NCI-H460 (cell line): Measurements from ENCODE around the gene SECTM1. TPM values are rescaled to one million over a fixed set of nuclear protein-coding genes. Genes with fewer than 3 reads are reported as not detected.

ENCODE experiments used
- DNase-seq: peaks from one replicate; pipeline ENCODE4 v3.0.0-alpha.2; 2016; ENCODE audit warnings: low read depth; ENCODE audit errors: extremely low read depth
- total RNA-seq: library from RNA; depleted of rRNA; stranded (reverse); fragments of >200 nt; shearing (Covaris generic); gene quantifications from 2 replicates; pipeline ENCODE4 v1.2.3, GENCODE V29; 2014

SECTM1 gene
- total RNA-seq, 1 experiment from 2014 or later = 13.0 TPM

DNA sequence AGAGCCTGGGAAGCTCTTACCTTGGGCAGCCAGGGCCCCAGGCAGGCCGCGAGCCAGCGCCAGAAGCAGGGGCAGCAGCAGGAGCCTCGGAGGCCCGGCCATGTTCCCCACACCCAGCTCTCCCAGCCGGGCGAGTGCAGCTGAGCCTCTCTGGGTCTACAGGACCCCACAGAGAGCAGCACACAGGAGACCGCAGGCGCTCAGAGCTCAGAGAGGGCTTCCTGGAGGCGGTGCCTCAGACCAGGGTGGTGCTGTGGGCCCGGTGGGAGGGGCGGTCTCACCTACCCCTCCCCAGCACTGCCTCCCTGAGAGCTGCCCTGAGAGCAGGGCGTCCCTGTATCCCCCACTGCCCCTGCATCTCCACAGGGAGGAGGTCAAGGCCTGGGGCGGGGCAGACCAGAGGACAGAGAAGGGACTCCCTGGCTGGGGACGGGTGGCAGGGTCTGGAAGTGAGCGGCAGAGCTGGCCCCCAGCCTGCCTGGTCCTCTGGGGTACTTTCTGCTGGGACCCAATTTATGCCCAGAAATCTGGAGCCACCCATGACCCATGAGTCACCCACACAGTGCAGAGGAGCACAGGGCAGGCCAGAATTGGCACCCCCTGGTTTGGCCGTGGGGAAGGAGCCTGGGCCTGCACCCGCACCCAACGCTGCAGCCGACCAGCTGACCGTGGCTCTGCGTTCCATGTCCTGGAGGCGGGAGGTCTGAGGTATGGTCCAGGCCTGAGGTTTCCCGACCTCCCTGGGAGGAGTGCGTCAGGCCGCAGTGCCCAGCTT, 16.0 kb downstream of the SECTM1 start, which contains the start of gene CD7:
CD7 (minus strand) TSS at position 215 of the 775 bp plus-strand sequence; CDS start at position 102, 113 bp downstream.
- no peak for DNase-seq

DNA sequence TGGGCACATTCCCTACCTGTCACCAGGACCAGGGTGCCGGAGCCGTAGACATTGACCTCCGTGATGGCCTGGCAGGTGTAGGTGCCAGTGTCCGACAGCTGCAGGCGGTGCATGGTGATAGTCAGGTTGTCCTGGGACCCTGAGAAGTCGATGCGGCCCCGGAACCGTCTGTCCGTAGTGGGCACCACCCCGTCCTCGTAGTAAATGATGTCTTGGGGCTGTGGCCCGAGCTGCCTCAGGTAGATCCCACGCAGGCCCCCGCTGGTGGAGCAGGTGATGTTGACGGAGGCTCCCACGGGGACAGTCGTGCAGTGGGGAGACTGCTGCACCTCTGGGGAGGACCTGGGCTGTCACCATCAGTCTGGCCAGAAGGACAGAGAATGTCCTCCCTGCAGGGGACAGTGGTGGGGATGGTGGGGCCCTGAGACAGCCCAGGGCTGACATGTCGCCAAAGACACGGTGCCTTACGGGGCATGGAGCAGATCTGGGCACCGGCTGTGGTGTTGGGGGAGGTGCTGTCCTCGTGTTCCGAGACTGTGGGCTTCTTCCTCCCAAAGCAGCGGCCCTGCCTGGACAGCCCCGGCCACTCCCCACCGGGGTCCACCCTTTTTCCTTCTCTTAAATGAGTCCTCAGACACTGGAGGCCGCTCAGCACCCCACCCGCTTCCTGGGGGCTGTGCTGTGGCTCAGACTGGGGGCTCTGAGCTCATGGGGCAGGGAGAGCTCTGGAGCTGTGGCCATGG, 16.7 kb downstream of the SECTM1 start:
- DNase-seq = no peak

DNA sequence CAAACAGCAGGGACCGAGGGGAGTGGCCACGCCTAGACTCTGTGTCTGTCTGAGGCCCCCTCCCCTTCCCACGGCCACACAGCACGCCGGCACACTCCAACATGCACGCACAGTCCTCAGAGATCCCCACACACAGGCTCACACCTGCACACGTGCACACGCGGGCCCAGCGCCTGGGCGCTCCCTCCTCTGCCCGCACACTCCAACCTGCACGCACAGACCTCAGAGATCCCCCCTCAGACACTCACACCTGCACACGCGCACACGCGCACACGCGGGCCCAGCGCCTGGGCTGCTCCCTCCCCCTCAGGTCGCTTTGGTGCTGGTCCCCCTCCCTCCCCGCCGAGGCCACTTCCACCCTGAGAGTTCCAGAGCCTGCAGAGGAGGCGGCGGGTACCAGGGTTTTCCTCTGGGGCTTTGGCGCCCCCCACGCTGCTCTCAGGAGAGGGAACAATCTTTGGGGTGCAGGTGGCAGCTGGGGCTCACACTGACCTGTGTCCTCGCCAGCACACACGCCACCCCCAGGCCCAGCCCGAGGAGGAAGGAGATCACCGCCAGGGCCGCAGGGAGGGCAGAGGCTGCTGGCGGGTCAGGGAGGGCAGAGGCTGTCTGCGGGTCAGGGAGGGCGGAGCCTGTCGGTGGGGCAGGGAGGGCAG, 17.7 kb downstream of the SECTM1 start:
- DNase-seq = no peak

DNA sequence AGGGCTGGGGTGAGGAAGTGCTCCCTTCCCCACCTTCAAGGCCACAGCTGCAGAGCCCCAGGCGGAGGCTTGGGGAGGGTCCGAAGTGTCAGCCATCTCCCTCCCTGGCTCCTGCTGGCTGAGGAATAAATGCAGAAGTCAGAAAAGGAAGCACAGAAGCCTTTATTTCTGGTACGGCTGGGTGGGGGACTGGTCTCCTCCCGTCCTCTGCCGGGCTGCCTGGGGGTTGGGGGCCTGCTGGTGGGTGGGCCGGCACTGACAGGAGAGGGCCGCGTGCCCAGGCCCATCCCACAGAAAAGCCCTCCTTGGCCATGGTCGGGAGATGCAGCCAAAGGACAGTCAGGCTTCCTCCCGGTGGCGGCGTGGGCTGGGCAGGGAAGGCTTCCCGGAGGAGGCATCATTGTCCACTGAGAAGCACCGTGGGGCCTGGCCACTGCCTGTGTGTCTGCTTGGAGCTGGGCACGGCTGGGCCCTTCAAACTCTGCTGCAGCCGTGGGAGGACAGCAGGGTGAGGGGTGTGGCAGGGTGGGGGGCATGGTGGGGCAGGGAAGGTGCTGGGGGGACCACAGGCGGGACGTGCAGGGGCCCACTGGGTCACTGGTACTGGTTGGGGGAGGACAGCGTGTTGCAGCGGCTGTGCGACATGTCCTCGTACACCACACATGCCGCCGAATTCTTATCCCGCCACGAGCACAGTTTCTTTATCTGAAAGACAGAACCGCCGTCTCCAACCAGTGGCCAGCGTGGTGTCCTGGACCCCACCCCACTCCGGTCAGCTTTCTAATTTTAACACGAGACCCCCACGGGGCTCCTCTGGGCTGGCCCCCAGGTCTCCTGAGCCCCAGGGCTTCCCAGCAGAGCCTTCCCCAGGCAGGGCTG, 18.6 kb downstream of the SECTM1 start:
- DNase-seq = no peak

DNA sequence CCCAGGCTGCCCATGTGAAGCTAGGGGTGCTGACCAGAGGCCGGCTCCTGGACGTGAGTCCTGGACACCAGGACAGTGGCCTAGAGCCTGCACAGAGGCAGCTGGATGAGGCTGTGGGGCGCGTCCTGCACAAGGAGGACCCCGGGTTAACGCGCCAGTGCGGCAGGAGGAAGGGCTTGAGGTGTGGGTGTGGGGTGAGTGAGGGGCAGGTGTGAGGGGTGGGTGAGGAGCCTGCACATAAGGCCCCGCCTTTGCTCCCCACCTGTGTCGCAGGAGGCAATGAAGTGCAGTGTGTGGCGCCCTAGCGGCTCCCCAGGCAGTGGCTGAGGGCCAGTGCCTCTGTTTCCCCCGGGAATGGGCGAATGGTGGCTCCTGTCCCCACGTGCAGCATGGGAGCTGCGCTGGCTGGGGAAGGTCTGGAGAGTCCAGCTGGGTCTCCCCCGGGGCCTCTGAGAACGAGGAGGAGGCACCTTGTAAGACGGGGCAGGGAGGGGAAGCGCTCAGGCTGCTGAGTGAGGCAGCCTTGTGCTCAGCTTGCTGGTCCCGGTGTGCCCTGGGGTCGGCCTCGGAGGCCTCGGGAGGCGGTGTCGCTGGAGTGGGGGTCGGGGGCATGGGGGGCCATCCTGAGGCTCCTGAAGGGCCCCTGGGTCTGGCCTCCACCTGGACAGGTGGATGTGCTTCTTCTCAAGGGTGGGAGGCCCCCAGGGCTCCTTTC, 19.4 kb downstream of the SECTM1 start:
- DNase-seq = no peak

DNA sequence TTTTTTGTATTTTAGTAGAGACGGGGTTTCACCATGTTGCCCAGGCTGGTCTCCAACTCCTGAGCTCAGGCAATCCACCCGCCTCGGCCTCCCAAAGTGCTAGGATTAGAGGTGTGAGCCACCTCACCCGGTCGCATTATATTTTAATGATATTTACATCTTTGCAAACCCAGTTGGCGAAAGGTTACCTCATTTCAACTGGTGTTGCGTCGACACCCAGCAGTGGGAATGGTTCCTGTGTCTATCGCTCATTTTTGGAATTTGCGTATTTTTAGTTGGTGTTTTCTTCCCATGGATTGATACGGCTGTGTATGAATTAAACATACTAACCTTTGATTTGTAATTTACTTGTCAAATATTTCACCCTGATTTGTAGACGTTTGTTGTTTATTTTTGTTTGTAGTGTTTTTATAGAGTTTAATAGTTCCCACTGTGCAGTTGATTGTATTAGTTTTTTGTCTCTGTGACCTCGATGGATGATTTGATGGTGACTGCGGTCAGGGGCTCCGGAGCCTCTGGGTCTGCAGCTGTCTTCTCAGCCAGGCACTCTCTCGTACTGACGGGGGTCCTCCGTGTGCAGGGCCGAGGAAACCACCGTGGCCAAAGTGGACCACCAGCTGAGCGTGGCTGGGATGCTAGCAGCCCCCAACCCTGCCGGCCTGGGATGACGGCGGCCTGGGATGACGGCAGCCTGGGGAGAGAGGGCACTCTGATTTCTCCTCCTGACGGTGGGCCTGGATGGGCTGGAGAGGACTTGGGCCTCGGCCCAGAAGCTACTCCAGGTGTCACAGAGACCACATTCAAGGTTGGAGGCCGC, 20.2 kb downstream of the SECTM1 start:
- DNase-seq = no peak

DNA sequence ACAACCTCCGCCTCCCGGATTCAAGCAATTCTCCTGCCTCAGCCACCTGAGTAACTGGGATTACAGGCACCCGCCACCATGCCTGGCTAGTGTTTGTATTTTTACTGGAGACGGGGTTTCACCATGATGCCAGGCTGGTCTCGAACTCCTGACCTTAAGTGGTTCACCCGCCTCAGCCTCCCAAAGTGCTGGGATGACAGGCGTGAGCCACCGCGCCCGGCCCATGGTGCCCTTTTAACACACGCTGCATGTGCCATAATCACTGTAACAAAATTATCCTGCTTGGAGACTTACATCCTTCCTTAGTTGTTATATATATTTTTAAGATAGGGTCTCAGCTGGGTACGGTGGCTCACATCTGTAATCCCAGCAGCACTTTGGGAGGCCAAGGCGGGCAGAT, 21.6 kb downstream of the SECTM1 start:
- DNase-seq = no peak

DNA sequence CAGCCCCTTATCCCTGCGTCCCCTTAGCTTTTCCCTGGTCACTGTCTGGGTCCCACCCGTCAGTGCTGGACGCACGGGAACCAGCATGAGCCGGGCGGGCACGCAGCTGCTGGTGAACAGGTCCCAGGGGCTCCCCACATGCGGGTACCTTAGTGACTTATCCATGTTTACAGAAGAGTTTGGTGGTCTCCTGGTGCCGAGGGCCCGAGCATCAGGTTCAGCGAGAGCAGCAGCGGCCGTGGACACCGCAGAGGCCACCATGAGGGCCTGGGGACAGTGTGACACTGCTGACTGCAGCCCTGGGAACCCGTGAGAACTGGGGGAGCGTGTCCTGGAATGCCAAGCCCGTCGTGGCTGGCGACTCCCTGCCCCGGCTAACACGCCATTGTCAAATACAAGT, 22.7 kb downstream of the SECTM1 start:
- no peak for DNase-seq

DNA sequence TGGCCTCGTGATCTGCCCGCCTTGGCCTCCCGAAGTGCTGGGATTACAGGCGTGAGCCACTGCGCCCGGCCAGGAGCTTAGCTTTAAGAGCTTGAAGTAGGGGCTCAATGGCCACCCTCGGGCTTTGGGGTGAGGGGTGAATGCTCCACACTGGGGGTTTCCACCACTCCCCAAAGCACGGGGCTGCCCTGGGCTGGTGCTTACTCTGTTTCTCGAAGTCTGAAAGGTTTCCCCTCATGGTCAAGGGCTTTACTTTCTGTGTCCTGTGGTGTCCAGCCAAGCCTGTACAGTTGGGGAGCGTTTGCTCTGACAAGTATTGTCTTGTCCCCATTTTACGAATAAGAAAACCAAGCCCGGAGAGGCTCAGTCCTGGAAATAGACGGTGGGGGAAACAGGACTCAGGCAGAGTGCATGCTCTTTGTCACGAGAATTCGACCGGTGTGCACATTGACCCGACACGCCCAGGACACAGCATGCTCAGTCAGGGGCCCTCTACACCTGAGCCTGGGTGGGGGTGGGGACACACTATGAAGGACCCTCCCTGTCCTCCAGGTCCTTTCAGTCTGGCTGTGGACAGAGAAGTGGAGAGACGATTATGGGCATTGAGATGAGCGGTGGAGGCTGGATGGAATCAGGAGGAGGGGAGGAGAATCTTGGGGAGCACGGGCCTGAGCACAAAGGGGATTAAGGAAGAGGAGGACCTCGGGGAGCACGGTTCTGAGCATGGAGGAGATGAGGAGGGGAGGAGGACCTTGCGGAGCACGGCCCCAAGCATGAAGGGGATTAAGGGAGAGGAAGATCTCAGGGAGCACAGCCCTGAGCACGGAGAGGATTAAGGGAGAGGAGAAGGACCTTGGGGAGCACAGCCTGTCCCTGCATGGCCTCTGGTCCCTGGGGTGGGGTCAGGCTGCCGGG, 23.7 kb downstream of the SECTM1 start:
- no peak for DNase-seq

DNA sequence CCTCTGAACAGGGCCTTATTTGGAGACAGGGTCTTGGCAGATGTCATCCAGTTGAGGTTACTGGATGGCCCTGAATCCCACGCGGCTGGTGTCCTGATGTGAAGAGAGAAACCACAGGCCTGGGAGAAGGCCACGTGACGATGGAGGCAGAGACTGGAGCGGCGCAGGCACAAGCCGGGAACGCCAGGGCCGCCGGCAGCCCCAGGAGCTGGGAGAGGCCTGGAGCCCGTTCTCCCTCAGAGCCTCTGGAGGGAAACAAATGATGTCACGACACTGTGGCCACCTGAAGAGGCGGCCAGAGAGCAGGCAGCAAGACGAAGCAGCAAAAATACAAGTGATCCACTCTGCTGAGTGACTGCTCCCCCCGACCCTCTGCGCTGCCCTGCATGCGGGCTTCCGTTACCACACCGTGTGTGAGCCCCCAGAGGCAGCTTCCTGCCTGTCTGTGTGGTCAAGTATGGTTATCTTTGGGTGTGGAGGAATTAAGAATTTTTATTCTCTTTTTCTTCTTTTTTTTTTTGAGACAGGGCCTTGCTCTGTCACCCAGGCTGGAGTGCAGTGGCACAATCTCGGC, 27.8 kb downstream of the SECTM1 start:
- no peak for DNase-seq

DNA sequence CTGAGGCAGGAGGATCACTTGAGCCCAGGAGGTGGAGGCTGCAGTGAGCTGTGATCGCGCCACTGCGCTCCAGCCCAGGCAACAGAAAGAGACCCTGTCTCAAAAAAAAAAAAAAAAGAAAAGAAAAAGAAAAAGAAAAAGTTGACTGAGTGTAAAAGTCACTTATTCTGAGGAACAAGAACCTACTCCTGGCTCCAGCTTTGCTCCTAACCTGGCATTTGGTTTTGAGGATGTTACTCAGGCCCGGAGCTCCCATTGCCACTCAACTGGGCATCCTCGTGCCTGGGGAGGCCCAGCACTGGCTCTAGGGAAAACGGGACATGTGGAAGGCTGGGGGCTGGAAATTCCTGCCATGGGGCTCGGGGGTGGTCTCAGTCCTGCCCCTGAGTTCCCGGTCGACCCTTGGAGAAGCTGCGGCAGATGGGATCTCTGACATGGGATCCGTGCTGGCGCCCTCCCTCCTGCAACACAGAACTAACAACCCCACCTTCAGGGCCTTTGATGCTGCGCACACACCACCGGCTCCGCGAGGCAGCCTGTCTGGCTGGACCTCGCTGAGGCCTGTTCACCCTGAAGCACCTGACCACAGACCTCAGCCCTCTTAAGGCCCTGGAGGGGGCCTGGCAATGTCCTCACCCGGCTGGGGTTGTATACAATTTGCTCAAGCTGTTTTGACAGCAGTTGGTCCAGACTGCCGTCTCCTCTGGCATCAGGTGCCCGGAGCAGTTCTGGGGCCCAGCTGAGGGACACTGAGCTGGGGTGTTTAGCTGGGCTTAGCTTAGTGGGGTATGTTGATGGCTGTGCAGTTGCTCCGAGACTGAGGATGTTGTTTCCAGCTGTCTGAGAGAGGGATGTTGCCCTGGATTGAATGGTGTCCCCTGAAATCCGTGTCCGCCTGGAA, 28.5 kb downstream of the SECTM1 start:
- DNase-seq = no peak

DNA sequence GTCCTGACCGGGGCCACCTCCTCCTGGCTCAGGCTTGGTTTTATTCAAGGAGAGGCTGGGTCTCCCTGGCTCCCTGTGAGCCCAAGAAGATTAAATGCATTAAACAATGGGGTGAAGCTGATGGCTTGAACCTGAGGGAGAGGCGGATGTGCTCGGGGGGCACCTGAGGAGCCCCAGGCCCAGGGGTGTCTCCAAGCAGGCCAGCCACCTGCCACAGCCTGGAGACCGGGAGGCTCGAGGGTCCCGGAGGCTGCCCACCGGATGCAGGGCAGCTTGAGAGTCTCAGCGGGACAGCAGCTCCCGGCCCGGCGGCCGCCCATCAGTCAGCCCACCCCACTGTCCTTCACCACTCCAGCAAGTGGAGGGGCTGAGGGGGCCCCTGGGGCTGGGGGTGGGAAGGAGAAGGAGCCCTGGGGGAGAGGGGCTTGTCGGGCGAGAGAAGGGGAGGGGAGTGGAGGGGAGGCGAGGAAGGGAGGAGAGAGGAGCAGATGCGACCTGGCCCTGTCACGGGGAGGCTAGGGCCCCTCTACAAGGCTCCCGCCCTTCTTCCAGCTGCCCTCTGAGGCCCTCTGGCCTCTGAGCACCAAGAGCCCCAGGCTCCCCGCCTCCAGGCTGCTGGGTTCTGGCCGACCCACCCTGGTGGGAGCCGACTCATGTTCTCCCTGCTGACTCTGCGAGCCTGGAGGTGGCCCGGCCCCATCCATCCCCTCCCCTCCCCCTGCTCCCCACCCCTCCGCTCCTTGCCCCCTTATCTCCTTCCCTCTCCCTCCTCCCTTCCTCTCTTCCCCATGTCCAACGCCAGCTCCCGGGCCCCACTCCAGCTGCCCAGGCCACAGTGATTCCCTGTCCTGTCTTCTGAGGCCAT, 29.4 kb downstream of the SECTM1 start:
- no peak for DNase-seq

DNA sequence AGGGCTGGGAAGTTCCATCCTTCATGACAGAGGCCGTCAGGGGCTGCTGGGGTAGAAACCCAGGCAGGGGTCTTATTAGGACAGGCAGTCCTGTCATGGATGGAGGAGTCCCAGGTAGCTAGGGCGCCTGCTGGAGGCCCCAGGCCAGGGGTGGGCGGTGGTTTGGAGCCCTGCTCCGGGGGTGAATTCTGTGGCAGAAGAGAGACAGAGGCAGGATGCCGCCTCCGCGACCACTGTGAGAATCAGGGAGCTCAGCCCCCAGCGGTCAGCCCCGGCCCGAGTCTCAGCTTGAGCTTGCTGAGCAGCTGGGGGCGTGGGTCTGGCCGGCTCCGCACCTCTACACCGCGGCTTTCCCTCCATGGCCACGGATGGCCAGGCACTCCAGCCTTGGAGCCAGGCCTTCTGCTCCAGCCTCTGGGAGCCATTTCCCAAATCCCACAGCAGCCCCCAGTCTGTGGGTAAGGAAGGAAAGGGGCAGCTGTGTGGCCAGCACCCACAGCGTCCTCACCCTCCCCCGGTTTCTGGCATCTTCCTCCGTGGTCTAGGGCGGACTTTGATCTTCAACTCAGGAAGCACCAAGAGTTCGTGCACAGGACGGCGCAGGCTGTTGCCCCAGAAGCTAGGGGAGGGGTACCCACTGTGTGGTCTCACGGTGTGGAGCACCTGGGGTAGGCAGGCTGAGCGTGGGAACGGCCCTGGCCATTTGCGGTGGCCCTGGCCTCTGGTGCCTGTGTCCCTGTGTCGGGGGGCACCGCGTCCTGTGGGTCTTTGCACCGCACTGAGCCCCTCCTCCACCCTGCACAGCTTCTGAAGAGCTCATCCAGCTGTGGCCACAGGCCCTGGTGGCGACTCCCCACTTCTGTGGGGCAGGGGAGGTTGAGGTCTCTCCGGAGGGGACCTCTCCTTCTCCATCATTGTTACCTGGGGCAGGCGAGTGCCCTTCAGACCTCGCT, 30.3 kb downstream of the SECTM1 start:
- DNase-seq = no peak

DNA sequence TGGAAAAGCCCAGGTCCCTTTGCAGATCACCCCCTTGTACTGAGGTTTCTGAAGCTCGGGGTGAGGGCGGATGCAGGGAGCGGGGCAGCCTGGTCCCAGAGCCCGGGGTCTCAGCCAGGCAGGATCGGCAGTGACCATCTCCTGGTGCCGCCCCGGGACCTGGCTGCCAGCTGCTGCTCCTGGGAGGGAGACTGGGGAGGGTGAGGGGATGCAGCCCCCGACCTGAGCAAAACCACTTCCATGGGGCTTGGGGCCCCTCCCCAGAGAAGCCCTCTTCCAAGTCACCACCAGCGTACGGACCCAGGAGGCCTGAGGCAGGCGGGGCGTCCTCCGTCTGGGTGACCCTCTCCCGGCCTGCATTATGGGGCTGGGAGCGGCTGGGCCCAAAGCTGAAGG, 31.0 kb downstream of the SECTM1 start:
- DNase-seq = no peak
